ENCODE measurements around the gene LRRC27.
"Not testable (repeated sequence)": the region's sequence is repeated elsewhere in the genome, so short reads cannot be mapped to it uniquely, and the experiment has no call there.

The LRRC27 gene

DNA sequence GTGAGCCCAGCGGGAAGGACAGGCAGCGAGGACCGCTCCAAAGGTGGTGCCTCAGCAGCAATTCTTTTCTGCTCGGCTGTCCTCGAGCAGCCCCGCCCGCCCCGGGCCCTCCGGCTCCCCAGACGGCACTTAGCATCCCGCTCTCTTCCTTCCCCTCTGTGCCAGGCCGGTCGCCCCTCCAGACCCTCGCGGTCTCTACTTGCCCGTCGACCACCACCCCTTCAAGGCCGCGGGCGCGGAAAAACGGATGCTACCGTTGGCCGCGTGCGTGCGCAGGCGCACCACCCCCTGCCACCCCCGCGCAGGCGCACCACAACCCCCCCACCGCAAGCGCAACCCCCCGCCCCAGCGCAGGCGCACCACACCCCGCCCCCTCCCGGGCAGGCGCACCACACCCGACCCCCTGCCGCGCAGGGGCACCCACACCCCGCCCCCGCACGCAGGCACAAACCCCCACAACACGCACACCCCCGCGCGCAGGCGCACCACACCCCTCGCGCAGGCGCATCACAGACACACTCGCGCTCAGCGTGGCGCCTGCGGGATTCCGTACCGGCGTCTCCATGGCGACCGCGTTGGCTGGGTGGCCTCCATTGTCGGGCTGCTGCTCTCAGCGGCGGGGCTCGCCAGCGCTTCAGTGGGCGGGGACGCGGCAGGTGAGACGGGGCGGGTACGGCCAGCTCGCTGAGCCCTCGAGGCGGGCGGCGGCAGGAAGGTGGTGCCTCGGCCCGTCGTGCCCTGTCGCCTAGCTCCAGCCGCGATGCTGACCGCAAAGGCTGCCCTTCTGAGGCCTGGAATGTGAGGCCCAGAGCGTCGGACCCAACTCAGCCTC lies at the start of gene LRRC27:
TSS of gene LRRC27 (plus strand) at position 593 of the 832 bp plus-strand sequence. CDS start 1,332 bp downstream, outside the sequence.
- no peak for TF ChIP-seq GATA1 (IDR thresholded peaks at IDR 0.05; ENCODE audit: low read depth, low read length)
- TF ChIP-seq POLR2A (IDR thresholded peaks at IDR 0.05; ENCODE audit: low read length): peak; percentile 40
- DNase-seq: peak; percentile 98

DNA sequence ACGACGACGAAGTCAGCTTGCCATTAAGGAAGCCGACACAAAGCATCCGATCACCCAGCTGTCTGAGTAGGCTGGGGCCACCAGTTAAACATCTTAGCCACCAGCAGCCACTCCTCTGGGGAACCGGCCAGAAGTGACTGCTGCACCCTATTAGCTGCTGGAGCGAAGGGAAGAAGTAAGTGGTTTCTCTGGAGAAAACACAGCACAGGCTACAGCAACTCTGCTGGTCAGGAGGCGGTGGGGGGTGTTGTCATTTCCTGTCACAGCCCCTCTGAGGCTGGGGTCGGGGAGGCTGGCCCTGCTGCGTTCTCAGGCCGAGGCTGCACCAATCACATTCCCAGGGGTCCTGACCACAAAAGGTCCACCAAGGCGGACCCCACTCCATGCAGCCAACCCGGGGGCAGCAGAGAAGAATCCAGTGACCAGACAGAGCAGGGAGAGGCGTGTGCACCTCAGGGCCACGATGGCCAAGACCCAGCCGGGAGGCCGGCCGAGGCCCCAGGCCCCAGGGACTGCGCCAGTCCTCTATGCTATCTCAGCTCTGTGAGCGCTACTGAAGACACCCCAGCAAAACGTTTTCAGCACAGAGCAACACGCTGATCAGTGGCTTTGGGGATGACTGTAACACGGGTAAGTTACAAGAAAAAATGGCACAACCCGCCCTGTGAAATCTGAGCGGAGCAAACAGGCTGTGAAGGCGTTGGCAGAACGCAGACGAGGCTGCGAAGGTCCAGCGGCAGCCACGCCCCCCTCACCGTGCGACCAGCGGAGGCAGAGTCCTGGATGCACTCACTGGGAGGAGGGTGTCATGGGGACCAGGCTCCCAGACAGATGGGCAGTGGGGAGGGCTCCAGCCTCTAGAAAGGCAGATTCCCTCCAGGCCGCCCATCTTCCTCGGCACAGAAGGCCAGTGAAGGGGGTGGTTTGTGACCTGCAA lies 49.1 kb upstream of the LRRC27 start:
- DNase-seq: no peak
- TF ChIP-seq POLR2A (IDR thresholded peaks at IDR 0.05; ENCODE audit: low read length) (no peak), GATA1 (IDR thresholded peaks at IDR 0.05; ENCODE audit: low read depth, low read length) (no peak)

DNA sequence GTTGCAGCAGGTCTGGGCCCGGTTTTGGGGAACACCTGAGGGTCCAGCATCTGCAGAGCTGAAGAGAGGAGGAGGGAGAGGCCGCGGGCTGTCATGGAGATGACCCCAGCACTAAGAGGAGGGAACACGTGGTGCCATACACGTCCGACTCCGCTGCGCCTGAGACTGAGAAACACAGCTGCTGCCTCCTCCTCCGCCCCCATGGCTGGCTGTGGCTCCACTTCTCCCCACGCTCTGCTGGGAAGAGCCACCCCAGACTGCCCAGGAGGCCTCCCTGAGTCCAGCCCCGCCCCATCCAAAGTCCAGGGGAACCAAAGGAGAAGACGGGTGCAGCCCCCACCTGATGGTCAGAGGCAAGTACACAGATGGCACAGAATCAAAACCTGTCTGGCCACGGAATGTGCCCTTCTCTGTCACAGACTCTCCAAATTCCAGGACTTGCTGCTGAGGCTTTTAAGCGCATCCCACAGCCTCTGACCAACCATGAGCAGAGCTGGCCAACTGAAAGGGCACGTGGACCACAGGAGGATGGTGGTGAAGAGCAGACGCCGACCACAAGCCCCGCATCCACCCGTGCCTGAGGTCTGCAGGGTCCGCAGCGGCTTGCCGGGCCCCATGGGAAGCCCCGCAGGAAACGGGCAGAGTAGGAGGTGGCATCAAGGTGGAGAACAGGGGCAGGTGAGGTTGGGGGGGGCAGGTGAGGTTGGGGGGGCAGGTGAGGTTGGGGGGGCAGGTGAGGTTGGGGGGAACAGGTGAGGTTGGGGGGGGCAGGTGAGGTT lies 48.2 kb upstream of the LRRC27 start:
- no peak for DNase-seq
- TF ChIP-seq POLR2A (IDR thresholded peaks at IDR 0.05; ENCODE audit: low read length): no peak
- TF ChIP-seq GATA1 (IDR thresholded peaks at IDR 0.05; ENCODE audit: low read depth, low read length): no peak

DNA sequence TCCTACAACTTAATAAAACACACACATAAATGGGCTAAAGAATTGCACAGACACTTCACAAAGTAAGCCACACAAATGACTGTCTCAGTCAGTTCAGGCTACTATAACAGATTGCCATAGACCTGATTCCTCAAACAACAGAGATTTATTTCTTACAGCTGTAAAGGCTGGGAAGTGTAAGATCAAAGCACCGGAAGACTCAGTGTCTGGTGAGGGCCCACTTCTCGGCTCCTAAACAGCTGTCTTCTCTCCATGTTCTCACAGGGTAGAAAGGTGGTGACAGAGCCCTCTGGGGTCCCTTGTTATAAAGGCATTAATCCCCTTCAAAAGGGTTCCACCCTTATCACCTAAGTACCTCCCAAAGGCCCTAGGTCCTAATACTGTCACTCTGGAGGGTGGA lies 42.6 kb upstream of the LRRC27 start:
- TF ChIP-seq POLR2A (IDR thresholded peaks at IDR 0.05; ENCODE audit: low read length) (no peak), GATA1 (IDR thresholded peaks at IDR 0.05; ENCODE audit: low read depth, low read length) (no peak)
- DNase-seq: no peak

DNA sequence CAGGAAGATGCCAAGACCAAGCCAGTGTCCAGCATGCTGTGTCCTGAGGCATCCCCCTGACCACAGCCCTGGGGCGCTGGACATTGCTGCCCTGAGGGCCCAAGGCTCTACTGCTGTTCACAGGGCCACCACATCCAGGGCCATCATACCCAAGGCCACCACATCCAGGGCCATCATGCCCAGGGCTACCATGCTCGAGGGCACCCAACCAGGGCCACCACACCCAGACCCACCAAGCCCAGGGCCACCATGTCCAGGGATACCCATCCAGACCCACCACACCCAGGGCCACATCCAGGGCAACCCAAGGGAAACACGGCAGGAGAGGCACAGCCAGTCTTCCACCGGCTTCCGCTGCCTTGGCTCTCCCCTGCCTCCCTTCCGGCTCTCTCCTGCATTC lies 41.4 kb upstream of the LRRC27 start:
- no peak for DNase-seq
- no peak for TF ChIP-seq GATA1 (IDR thresholded peaks at IDR 0.05; ENCODE audit: low read depth, low read length)
- TF ChIP-seq POLR2A (IDR thresholded peaks at IDR 0.05; ENCODE audit: low read length): no peak

DNA sequence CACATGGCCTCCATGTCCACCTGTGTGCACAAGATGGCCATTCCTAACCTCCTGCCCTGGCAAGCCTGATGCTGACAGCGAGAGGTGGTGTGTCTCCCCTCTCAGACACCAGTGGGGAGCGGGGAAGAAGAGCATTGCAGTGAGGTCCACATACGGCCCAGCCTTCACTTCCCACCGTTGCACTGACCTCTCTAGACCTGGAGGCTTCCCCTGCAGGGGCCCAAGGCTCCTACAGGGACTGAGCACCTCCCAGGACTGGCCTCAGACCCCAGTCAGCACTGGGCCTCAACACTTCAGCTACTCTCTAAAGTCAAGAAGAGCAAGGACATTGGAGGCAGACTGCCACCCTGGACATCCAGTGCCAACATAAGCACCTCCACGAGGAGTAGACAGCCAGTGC lies 40.2 kb upstream of the LRRC27 start:
- TF ChIP-seq POLR2A (IDR thresholded peaks at IDR 0.05; ENCODE audit: low read length): no peak
- TF ChIP-seq GATA1 (IDR thresholded peaks at IDR 0.05; ENCODE audit: low read depth, low read length): no peak
- no peak for DNase-seq

DNA sequence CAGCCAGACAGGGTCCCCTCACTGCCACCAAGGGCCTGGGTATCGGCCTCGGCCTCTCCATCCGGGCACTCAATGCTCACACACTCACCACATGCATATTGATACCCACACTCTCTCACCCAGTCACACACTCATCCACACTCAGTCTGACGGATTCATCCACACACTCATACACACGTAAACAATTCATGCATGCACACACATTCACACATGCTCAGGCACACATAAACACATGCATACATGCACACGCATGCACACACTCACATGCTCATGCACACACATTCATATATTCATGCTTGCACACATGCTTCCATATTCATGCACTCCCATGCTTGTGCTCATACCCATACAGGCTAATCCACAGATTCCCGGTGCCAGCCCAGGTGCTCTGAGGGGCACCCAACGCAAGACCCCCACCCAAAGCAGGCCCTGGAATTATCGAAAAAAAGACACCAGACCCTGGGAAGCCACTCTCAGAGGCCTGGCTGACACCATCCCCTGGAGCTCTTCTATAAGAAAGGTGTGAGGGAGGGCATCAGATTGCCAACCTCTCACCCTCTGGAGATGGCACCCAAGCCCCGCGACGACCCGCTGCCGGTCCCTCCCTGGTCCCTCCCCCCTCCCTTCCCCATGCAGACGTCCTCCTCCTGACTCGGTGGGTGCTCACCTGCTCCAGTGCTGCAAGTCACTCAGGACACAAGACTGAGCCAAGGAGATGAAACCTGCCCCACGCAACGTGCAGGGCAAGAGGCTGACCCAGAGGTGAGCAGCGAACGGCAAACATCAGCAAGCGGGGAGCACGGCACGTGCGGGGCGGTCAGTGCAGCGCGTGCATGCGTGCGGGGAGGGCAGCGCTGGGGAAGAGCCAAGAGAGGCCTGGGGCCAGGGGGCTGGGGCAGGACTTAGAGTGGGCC lies 39.4 kb upstream of the LRRC27 start:
- no peak for DNase-seq
- no peak for TF ChIP-seq GATA1 (IDR thresholded peaks at IDR 0.05; ENCODE audit: low read depth, low read length)
- no peak for TF ChIP-seq POLR2A (IDR thresholded peaks at IDR 0.05; ENCODE audit: low read length)

DNA sequence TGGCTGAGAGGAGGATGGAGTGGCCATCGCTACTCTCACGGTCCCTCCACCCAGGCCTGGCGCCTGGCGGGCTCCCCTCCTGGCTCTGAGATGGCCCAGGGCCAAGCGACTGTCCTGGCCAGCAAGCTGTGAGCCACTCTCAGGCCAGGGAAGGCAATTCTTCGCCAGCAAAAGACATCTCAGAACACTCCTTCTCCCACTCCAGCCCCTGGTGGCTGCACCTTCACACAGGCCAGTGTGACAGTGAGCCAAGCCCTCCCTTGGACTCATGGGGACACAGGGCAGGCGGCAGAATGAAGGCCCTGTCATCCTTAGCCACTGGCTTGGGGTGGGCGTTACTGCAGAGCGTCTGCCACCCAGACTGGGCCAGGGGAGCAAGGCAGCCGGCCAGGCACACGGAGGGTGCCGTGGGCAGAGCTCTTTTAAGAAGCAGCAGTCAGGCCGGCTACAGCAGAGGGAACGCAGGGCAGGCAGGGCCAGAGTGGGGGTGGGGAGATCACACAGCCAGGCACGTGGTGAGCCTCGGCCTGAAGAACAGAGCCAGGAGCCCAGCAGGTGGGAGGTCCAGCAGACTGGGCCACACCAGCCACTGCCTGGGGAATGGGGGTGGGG lies 38.7 kb upstream of the LRRC27 start:
- no peak for DNase-seq
- no peak for TF ChIP-seq POLR2A (IDR thresholded peaks at IDR 0.05; ENCODE audit: low read length)
- TF ChIP-seq GATA1 (IDR thresholded peaks at IDR 0.05; ENCODE audit: low read depth, low read length): no peak

DNA sequence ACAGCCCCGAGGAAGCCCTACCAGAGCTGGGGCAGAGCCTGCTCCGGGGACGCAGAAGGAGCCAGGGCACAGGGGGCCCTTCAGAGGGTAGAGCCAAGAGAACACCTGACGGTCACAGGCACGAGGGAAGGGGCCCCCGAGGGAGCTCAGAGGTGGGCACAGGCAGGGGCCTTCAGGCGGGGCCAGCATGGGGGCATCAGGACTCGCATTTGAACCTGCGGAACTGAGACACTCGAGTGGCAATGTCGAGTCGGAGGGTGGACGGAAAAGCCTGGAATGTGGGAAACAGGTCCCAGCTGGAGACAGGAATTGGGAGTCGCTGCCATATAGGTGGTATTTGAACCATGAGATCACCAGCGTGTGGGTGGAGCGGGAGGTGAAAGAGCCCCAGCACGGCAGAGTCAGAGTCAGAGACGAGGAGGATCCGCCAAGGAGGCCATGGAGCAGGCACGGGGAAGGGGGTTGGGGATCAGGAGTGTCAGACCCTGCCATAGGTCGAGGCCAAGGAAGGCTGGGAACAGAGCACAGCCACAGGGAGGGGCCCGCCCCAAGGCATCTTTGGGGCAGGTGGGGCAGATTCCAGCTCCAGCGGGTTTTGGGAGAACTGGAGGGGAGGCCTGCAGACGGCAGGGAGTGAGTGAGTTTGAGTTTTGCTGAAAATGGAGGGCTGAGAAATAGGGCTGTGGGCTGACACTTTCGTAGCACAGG lies 38.0 kb upstream of the LRRC27 start:
- TF ChIP-seq GATA1 (IDR thresholded peaks at IDR 0.05; ENCODE audit: low read depth, low read length) (no peak), POLR2A (IDR thresholded peaks at IDR 0.05; ENCODE audit: low read length) (no peak)
- DNase-seq: no peak

DNA sequence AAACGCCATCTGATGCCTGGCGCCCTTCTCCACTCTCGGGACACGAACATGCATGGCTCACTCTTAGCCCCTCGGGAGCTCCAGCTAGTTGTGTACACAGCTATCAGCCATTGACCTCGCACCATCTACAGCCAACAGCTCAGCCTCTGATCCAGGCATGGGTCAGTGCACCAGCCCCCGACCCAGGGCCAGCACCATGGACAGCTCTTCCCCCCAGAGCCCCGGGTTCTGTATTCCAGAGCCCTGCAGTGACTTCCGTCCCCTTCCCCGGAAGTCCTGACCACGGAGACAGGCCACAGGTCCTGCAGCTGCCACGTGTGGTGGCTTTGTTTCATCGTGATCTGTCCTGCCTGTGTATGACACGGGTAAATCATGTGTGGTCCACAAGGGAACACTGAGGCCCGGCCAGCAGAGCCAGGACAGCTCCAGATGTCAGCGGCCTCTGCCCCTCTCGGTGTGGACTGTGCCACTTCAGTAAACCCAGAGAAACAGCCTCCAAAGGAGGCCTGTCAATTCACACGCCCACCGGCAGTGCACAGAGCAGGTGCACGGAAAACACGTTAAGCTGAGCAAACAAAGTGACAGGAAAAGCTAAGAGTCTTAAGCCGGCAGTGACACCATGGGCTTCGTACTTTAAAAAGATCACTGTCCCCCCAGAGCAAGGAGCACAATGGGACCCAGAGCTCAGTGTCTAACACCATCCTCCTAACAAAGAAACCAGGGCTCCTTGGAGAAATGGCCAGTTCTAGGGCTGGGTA lies 37.3 kb upstream of the LRRC27 start:
- DNase-seq: no peak
- no peak for TF ChIP-seq POLR2A (IDR thresholded peaks at IDR 0.05; ENCODE audit: low read length)
- TF ChIP-seq GATA1 (IDR thresholded peaks at IDR 0.05; ENCODE audit: low read depth, low read length): no peak

DNA sequence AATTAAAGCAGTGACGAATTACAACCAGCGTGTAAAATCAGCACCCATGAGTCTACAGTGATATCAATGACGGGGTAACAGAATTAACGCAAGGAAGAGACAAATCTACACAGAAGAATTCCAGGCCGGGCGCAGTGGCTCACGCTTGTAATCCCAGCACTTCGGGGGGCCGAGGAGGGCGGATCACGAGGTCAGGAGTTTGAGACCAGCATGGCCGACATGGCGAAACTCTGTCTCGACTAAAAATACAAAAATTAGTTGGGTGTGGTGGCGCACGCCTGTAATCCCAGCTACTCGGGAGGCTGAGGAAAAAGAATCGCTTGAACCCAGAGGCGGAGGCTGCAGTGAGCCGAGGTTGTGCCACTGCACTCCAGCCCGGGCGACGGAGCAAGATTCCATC lies 36.5 kb upstream of the LRRC27 start:
- not testable (repeated sequence) for DNase-seq

Measured in erythroblast (primary cell).